Mesenchymal stem cell (in vitro differentiated cells and primary cell): ENCODE data around the gene VMP1.
"Not testable (repeated sequence)": the region's sequence is repeated elsewhere in the genome, so short reads cannot be mapped to it uniquely, and the experiment has no call there.

Experiments used
- DNase-seq: peaks from one replicate; pipeline ENCODE4 v3.0.0-alpha.2; 2013
- H2AFZ ChIP-seq: one replicate; pipeline ENCODE4 v1.6.1; 2013; ENCODE audit warnings: low read depth, mild to moderate bottlenecking, control low read depth, inconsistent platforms, low read length, moderate library complexity
- H2AK5ac ChIP-seq: 2 replicates; pipeline ENCODE4 v1.6.1; 2013; ENCODE audit warnings: low read length, moderate library complexity, mild to moderate bottlenecking, inconsistent platforms; ENCODE audit not compliant: severe bottlenecking
- H2BK120ac ChIP-seq: one replicate; pipeline ENCODE4 v1.6.1; 2013; ENCODE audit warnings: low read depth, mild to moderate bottlenecking, inconsistent platforms, low read length, moderate library complexity
- H2BK12ac ChIP-seq, 2 experiments: one replicate each; pipeline ENCODE4 v1.6.1; 2013; ENCODE audit warnings: inconsistent platforms in 2 of 2, low read length in 2 of 2, mild to moderate bottlenecking in 2 of 2, moderate library complexity in 2 of 2, control low read depth in 1 of 2
- H2BK15ac ChIP-seq: one replicate; pipeline ENCODE4 v1.6.1; 2013; ENCODE audit warnings: mild to moderate bottlenecking, low read depth, inconsistent platforms; ENCODE audit not compliant: poor library complexity, severe bottlenecking
- H2BK5ac ChIP-seq: 2 replicates; pipeline ENCODE4 v1.6.1; 2013; ENCODE audit warnings: low read depth, mild to moderate bottlenecking, low read length, control low read depth, inconsistent platforms; ENCODE audit not compliant: poor library complexity, severe bottlenecking
- H3K14ac ChIP-seq, 2 experiments: one replicate each; pipeline ENCODE4 v1.6.1; 2013; ENCODE audit warnings: inconsistent platforms in 2 of 2, low read length in 2 of 2, control low read depth in 1 of 2, mild to moderate bottlenecking in 1 of 2, moderate library complexity in 1 of 2
- H3K18ac ChIP-seq, 2 experiments: one replicate each; pipeline ENCODE4 v1.6.1; 2013; ENCODE audit warnings: inconsistent platforms in 2 of 2, low read length in 2 of 2, control low read depth in 1 of 2, low read depth in 1 of 2, mild to moderate bottlenecking in 1 of 2
- H3K23ac ChIP-seq, 2 experiments: one replicate each; pipeline ENCODE4 v1.6.1; 2013; ENCODE audit warnings: inconsistent platforms in 2 of 2, low read length in 2 of 2, mild to moderate bottlenecking in 2 of 2, moderate library complexity in 2 of 2, control low read depth in 1 of 2
- H3K27ac ChIP-seq: 2 replicates; pipeline ENCODE4 v1.5.1; 2013; ENCODE audit warnings: mild to moderate bottlenecking, moderate library complexity, low read length, control low read depth, inconsistent platforms; ENCODE audit not compliant: poor library complexity, severe bottlenecking
- H3K27me3 ChIP-seq, 2 experiments: 2 replicates each; pipeline versions ENCODE4 v1.6.1 to v1.7.0; 2013; ENCODE audit warnings: low read length in 2 of 2, mild to moderate bottlenecking in 2 of 2, moderate library complexity in 2 of 2, control low read depth in 1 of 2, inconsistent platforms in 1 of 2; ENCODE audit not compliant: control insufficient read depth in 1 of 2, insufficient read depth in 1 of 2
- H3K36me3 ChIP-seq, 2 experiments: 2 replicates each; pipeline versions ENCODE4 v1.6.1 to v1.7.0; 2013; ENCODE audit warnings: low read length in 2 of 2, control low read depth in 1 of 2, inconsistent platforms in 1 of 2, low read depth in 1 of 2, mild to moderate bottlenecking in 1 of 2; ENCODE audit not compliant: insufficient read depth in 2 of 2, control insufficient read depth in 1 of 2
- H3K4ac ChIP-seq, 2 experiments: one replicate each; pipeline ENCODE4 v1.6.1; 2013; ENCODE audit warnings: inconsistent platforms in 2 of 2, low read length in 2 of 2, mild to moderate bottlenecking in 2 of 2, moderate library complexity in 2 of 2, control low read depth in 1 of 2, low read depth in 1 of 2
- H3K4me1 ChIP-seq: 2 replicates; pipeline ENCODE4 v1.6.1; 2013; ENCODE audit warnings: low read depth, low read length, control low read depth; ENCODE audit not compliant: control insufficient read depth, insufficient read depth
- H3K4me2 ChIP-seq: 2 replicates; pipeline ENCODE4 v1.6.1; 2013; ENCODE audit warnings: low read length, mild to moderate bottlenecking, inconsistent platforms; ENCODE audit not compliant: poor library complexity, severe bottlenecking
- H3K4me3 ChIP-seq, 2 experiments: 2 replicates each; pipeline versions ENCODE4 v1.5.1 to v1.7.0; 2013; ENCODE audit warnings: low read length in 2 of 2, mild to moderate bottlenecking in 2 of 2, control low read depth in 1 of 2, low read depth in 1 of 2; ENCODE audit not compliant: insufficient read depth in 1 of 2
- H3K79me1 ChIP-seq: replicated peaks from 2 replicates; pipeline ENCODE4 v1.6.1; 2013; ENCODE audit warnings: mild to moderate bottlenecking, control low read depth, low read length, inconsistent platforms; ENCODE audit not compliant: poor library complexity, severe bottlenecking
- H3K9ac ChIP-seq: 2 replicates; pipeline ENCODE4 v1.7.0; 2013; ENCODE audit warnings: mild to moderate bottlenecking, low read length, moderate library complexity
- H3K9me3 ChIP-seq: 2 replicates; pipeline ENCODE4 v1.7.0; 2013; ENCODE audit warnings: mild to moderate bottlenecking, low read length; ENCODE audit not compliant: control insufficient read depth
- H4K8ac ChIP-seq: one replicate; pipeline ENCODE4 v1.6.1; 2013; ENCODE audit warnings: inconsistent platforms, mild to moderate bottlenecking, low read length, moderate library complexity
- H4K91ac ChIP-seq: one replicate; pipeline ENCODE4 v1.6.1; 2013; ENCODE audit warnings: mild to moderate bottlenecking, low read length, inconsistent platforms
- WGBS: methylation state at CpG from one replicate; pipeline ENCODE4 v1.1.7; 2013; ENCODE audit warnings: mixed read lengths; 5-methylcytosine and 5-hydroxymethylcytosine counted together

VMP1 gene

GRCh38 chr17:59753522-59754467 is 46.3 kb downstream of the VMP1 start:
- no peaks in the 10 kb centered on the region for H3K27me3 ChIP-seq
- H3K4me3 ChIP-seq, result peak overlapping the region in 1 of 2 experiments; percentile 48
- H3K9me3 ChIP-seq, result no peaks in the 10 kb centered on the region
- H3K4ac ChIP-seq, result no peak overlapping the region
- no peak overlapping the region for H2BK15ac ChIP-seq
- H3K18ac ChIP-seq, result no peak overlapping the region
- H3K14ac ChIP-seq, result no peak overlapping the region
- H3K9ac ChIP-seq, result peak overlapping the region; percentile 91
- DNase-seq, result peak; percentile 90
- no CpG with 5 or more reads among the region's 3 CpGs for WGBS
- H3K4me1 ChIP-seq, result peaks cover 9% of the 10 kb centered on the region
- H3K27ac ChIP-seq, result peak overlapping the region; percentile 98
- no peak overlapping the region for H3K23ac ChIP-seq
- H2BK120ac ChIP-seq, result no peak overlapping the region
- H2AFZ ChIP-seq, result no peak overlapping the region
- peaks cover 3 to 9% of the 10 kb centered on the region in 2 experiments for H3K36me3 ChIP-seq
- no peak overlapping the region for H2BK12ac ChIP-seq
- no peak overlapping the region for H2BK5ac ChIP-seq
- no peak overlapping the region for H4K91ac ChIP-seq
- H2AK5ac ChIP-seq, result no peak overlapping the region
- H3K79me1 ChIP-seq, result no peaks in the 10 kb centered on the region
- no peak overlapping the region for H3K4me2 ChIP-seq
- H4K8ac ChIP-seq, result no peak overlapping the region

- no peak overlapping the region for H2BK12ac ChIP-seq
- no peaks in the 10 kb centered on the region for H3K9me3 ChIP-seq
- H2BK120ac ChIP-seq, result no peak overlapping the region
- H3K23ac ChIP-seq, result no peak overlapping the region
- H3K4ac ChIP-seq, result no peak overlapping the region
- H2BK15ac ChIP-seq, result no peak overlapping the region
- peak overlapping the region; percentile 98 for H3K27ac ChIP-seq
- no peak overlapping the region for H2AK5ac ChIP-seq
- no peak overlapping the region for H2AFZ ChIP-seq
- no peak overlapping the region for H3K14ac ChIP-seq
- no peaks in the 10 kb centered on the region for H3K27me3 ChIP-seq
- H2BK5ac ChIP-seq, result no peak overlapping the region
- H3K36me3 ChIP-seq, result peaks cover 3 to 11% of the 10 kb centered on the region in 2 experiments
- H4K91ac ChIP-seq, result no peak overlapping the region
- peak overlapping the region; percentile 91 for H3K9ac ChIP-seq
- H3K4me3 ChIP-seq, result peak overlapping the region in 1 of 2 experiments; percentile 48
- H3K79me1 ChIP-seq, result no peaks in the 10 kb centered on the region
- H3K4me2 ChIP-seq, result no peak overlapping the region
- peaks cover 9% of the 10 kb centered on the region for H3K4me1 ChIP-seq
- peak; percentile 96 for DNase-seq
- H3K18ac ChIP-seq, result no peak overlapping the region
- no peak overlapping the region for H4K8ac ChIP-seq
Observed at GRCh38 chr17:59754552-59754951, 47.1 kb downstream of the VMP1 start.

- not testable (repeated sequence) for H4K8ac ChIP-seq, H2BK15ac ChIP-seq, H3K23ac ChIP-seq, H3K27me3 ChIP-seq, DNase-seq, H3K14ac ChIP-seq, H2AFZ ChIP-seq, H3K4me3 ChIP-seq, H3K4me2 ChIP-seq, H2BK120ac ChIP-seq, H3K4me1 ChIP-seq, H3K79me1 ChIP-seq, H3K9me3 ChIP-seq
- Histone ChIP-seq H3K4ac (peak overlapping the region in 1 of 2 experiments; percentile 84), H2BK5ac (peak overlapping the region; percentile 98), H4K91ac (peak overlapping the region; percentile 0), H3K36me3 (peaks cover 3 to 11% of the 10 kb centered on the region in 2 experiments), H2BK12ac (peak overlapping the region in 1 of 2 experiments; percentile 72), H3K9ac (peak overlapping the region; percentile 91), H3K18ac (peak overlapping the region in 1 of 2 experiments; percentile 80), H3K27ac (peak overlapping the region; percentile 98), H2AK5ac (peak overlapping the region; percentile 25)
- 86% methylated on average over 10 of the region's 12 CpGs for WGBS
Observed at GRCh38 chr17:59755069-59755468, 47.6 kb downstream of the VMP1 start.

GRCh38 chr17:59756236-59756818 is 48.9 kb downstream of the VMP1 start:
- Histone ChIP-seq H3K9me3 (no peaks in the 10 kb centered on the region), H3K4ac (no peak overlapping the region), H3K23ac (no peak overlapping the region), H3K14ac (no peak overlapping the region), H2BK12ac (no peak overlapping the region), H2BK5ac (no peak overlapping the region), H3K79me1 (no peaks in the 10 kb centered on the region), H4K8ac (no peak overlapping the region), H2BK15ac (no peak overlapping the region), H3K4me1 (peaks cover 12% of the 10 kb centered on the region), H3K4me3 (peak overlapping the region in 1 of 2 experiments; percentile 30), H3K18ac (no peak overlapping the region), H2BK120ac (no peak overlapping the region), H2AK5ac (no peak overlapping the region), H3K27me3 (no peaks in the 10 kb centered on the region), H3K27ac (peak overlapping the region; percentile 98), H3K9ac (peak overlapping the region; percentile 70), H4K91ac (no peak overlapping the region), H2AFZ (no peak overlapping the region), H3K4me2 (no peak overlapping the region), H3K36me3 (peaks cover 3 to 11% of the 10 kb centered on the region in 2 experiments)
- no CpG with 5 or more reads among the region's 3 CpGs for WGBS
- peak; percentile 83 for DNase-seq
